Right renal pelvis (tissue), 4 donors: ENCODE data around the gene SPATA7. TPM values are rescaled to one million over a fixed set of nuclear protein-coding genes. Genes with fewer than 3 reads are reported as not detected.

Experiments used
- DNase-seq, 4 donors: peaks; one replicate each; pipeline ENCODE4 v3.0.0-alpha.2; 2013; ENCODE audit warnings: low read depth in 4 of 4, low spot score in 3 of 4, missing footprints in 1 of 4
- polyA plus RNA-seq, 4 donors: library from polyadenylated mRNA; unstranded; fragments of 120-200 nt; gene quantifications; one replicate each; pipeline ENCODE4 v1.2.1, GENCODE V29; 2013; ENCODE audit not compliant: insufficient read length in 4 of 4

The SPATA7 gene
- polyA plus RNA-seq, 4 donors: 24.1 to 29.4 (median 27.0) TPM

DNA sequence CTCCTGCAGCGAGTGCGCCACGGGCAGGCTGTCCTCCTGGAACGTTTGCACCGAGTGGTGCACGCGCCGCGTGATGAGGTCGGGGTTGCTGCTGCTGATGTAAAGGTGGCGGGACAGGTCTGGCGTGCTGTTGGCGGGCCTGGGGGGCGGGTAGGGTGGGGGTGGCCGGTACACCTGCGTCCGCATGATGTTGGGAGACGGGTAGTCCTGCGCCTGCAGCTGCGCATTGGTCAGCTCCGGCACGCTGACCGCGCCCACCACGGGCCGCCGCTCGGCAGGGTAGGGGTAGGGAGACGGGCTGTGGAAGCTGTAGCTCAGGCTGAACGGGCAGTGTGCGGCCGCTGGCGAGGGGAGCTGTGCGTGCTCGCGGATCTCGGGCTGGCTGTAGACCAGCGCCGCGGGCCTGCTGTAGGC lies 94.1 kb downstream of the SPATA7 start:
- no peak for DNase-seq

DNA sequence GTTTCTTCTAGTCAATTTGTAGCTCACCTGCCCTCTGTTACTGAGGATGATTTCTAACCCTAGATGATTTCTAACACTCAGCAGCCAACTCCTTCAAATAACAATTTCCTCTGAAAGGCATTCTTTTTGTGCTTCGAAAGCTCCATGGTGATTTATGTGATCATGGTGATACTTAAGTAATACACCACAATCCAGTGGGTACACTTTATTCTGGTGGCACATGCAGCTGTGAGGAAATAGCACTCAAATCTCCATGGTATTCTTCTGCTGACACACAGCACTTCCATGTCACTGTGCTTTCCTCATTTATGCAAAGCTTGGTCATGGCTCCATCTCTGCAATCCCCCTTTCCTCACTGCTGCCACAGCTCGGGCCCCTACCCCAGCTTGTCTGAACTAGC lies 95.6 kb downstream of the SPATA7 start:
- DNase-seq: no peak

DNA sequence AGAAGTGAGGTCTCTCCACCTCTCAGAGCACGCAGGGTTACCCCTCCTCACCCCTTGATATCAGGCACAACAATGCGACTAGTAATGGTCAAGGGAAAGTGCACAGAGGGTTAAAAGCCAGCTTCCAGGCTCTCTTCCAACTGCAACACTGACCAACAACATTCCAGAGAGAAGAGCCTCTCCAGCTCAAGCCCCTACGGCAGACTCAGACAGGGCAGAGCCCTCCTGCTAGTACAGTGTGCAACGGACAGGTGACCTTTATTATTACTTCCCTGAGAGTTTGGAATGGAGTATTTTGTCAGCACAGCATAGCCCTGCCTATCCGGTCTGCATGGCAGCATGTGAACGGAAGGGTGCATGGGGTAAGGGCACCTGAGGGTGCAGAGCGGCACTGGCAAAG lies 96.3 kb downstream of the SPATA7 start:
- no peak for DNase-seq

DNA sequence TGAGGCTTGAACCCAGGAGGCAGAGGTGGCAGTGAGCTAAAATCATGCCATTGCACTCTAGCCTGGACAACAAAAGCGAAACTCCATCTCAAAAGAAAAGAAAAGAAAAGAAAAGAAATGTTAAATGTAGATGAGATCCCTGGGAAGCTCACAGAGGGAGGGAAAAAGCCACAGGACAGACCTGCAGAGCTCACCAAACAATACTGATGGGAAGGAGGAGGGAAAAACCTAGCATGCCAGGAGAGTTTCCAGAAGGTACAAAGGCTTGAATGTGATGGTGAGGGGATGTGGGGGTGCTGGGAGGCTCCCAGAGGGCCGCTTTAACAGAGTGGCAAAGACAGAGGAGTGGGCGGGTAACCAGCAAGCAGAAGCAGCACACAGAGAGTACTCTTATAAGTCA lies 97.1 kb downstream of the SPATA7 start:
- no peak for DNase-seq

Other genes starting within 250 kb of the SPATA7 start
- gene KCNK10, start 62.4 kb upstream of the SPATA7 start, polyA plus RNA-seq: under 1 TPM; 0.16 to 0.29 (median 0.22) TPM
- 10 to 100 TPM; 33.9 to 38.9 (median 36.7) TPM for gene PTPN21, start 169.3 kb downstream of the SPATA7 start, polyA plus RNA-seq
- 100 to 1,000 TPM in 3 of 4 donors, 10 to 100 TPM in 1; 81.7 to 111 (median 105) TPM for gene ZC3H14, start 177.4 kb downstream of the SPATA7 start, polyA plus RNA-seq